GM06990 (cell line): ENCODE measurements around the gene ABHD14A.

Source experiments
- DNase-seq: peaks from one replicate; pipeline ENCODE4 v3.0.0-alpha.2; 2011; ENCODE audit not compliant: insufficient read length; ENCODE audit errors: extremely low read depth
- H3K27me3 ChIP-seq: replicated peaks from 2 replicates; pipeline ENCODE4 v1.6.0; 2011; ENCODE audit warnings: low read length; ENCODE audit not compliant: control insufficient read depth, insufficient read depth
- H3K36me3 ChIP-seq: 2 replicates; pipeline ENCODE4 v1.5.1; 2011; ENCODE audit warnings: low read length; ENCODE audit not compliant: control insufficient read depth, insufficient read depth
- H3K4me3 ChIP-seq: replicated peaks from 2 replicates; pipeline ENCODE4 v1.5.1; 2011; ENCODE audit warnings: low read depth, mild to moderate bottlenecking, control low read depth, low read length
- TF ChIP-seq, protein P1 (sequence below): IDR thresholded peaks from 2 replicates; pipeline ENCODE4 v1.5.1; 2011; ENCODE audit warnings: low read length, control low read depth, mild to moderate bottlenecking, inconsistent platforms; ENCODE audit not compliant: insufficient read depth, poor library complexity, severe bottlenecking

Gene ABHD14A

DNA sequence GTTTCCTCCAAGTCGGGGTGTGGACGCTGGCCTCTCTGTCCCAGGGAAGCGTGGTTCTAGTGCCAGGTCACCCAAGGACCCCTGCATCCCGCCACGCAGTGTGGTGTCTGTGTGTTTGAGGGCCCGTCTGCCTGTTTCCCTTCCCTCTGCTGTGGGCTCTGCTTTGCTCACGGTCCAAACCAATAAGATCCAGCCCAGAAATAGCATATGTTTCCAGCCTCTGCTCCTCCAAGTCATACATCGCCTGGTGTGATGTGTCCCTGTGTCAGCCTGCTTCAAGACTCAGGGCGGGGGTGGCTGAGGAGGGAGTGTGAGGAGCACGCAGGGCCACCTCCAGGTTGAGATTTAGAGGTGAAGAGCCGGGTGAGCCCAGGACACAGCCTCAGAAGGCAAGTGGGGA is 42.7 kb downstream of the ABHD14A start:
- H3K4me3 ChIP-seq, result no peak overlapping the region
- TF ChIP-seq, protein P1, sequence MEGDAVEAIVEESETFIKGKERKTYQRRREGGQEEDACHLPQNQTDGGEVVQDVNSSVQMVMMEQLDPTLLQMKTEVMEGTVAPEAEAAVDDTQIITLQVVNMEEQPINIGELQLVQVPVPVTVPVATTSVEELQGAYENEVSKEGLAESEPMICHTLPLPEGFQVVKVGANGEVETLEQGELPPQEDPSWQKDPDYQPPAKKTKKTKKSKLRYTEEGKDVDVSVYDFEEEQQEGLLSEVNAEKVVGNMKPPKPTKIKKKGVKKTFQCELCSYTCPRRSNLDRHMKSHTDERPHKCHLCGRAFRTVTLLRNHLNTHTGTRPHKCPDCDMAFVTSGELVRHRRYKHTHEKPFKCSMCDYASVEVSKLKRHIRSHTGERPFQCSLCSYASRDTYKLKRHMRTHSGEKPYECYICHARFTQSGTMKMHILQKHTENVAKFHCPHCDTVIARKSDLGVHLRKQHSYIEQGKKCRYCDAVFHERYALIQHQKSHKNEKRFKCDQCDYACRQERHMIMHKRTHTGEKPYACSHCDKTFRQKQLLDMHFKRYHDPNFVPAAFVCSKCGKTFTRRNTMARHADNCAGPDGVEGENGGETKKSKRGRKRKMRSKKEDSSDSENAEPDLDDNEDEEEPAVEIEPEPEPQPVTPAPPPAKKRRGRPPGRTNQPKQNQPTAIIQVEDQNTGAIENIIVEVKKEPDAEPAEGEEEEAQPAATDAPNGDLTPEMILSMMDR, result no peak
- no peaks in the 10 kb centered on the region for H3K36me3 ChIP-seq
- no peaks in the 10 kb centered on the region for H3K27me3 ChIP-seq
- no peak for DNase-seq

DNA sequence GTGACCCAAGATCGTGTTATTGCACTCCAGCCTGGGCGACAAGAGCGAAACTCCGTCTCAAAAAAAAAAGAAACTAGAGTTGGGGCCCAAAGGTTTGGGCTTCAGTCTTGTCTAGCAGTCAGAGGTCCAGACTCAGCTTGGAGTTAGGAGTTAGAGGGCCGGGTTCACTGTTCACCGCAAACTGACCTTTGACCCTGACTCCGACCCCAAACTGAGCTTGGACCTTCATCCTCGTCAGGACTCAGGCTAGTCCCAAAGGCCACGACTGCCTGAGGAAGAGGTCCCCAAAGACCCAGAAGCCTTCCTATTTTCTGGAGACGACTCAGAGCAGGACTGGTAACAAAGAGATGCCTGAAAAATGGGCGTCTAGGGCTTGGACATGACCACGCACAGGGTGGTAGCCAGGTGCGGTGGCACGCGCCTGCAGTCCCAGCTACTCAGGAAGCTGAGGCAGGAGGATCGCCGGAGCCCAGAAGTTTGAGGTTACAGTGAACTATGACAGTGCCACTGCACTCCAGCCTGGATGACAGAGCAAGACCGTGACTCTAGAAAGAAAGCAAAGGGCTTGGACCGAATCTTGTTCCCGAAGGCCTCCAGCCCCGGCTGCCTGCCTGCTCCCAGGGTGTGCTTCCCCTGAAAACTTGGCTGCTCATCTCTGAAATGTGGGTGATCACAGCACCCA is 43.6 kb downstream of the ABHD14A start:
- Histone ChIP-seq H3K4me3 (no peak overlapping the region), H3K36me3 (no peaks in the 10 kb centered on the region), H3K27me3 (no peaks in the 10 kb centered on the region)
- DNase-seq, result no peak
- TF ChIP-seq, protein P1, result no peak

DNA sequence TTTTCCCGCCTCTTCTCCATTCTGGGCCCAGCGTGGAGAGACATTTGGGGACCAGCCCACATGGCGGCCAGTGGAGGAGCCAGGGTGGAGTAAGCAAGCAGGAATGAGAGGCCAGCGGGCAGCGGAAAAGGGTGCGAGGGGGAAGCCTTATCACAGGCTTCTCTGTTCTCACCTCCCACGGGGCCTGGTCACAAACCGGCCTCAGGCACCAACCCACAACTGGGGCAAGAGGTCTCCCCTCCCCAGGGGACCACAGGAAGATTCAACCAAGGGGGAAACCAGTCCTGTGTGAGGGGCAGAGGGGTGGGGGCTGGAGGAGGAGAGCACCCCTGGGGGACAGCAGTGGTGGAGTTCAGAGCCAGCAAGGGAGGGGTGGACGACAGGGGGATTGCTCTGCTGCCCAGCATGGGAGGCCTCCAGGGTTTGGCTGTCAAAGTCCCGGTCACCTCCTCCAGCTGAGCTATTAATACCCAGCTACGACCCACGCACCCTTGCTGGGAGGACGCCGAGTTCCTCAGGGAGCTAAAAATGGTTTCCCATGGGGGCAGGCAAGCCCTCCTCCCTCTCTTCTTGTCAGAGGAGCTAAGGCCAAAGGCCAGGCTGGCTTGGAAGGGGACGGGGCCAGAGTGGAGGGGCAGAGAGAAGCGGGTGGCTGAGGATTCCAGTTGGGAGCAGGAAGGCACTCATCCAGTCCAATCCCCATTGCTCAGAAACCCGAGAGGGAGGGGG is 44.7 kb downstream of the ABHD14A start:
- H3K4me3 ChIP-seq, result no peak overlapping the region
- H3K27me3 ChIP-seq, result no peaks in the 10 kb centered on the region
- TF ChIP-seq, protein P1, result no peak

DNA sequence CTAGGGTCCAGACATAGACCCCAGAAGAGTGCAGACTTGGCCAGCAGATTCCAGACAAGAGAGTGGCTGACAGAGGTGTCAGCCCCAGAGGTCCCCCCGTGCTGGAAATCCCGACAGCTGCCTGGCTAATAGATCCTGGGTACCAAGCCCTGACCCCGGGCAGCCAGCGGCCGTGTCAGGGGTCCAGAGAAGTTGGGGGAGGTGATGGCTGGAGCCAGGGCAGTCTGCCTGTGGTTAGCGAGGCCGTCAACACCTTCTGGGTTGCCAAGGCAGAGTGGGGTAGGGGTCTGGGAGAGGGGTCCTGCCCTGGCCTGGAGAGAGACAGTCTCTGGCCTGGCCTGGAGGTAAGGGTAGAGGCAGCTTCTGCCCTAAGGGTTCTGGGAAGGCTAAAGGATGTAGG is 45.9 kb downstream of the ABHD14A start:
- no peak overlapping the region for H3K4me3 ChIP-seq
- no peaks in the 10 kb centered on the region for H3K27me3 ChIP-seq
- no peak for DNase-seq
- no peaks in the 10 kb centered on the region for H3K36me3 ChIP-seq
- TF ChIP-seq, protein P1, result no peak

More for the DNA sequence above, 44.7 kb downstream of the ABHD14A start:
- no peaks in the 10 kb centered on the region for H3K36me3 ChIP-seq
- no peak for DNase-seq

DNA sequence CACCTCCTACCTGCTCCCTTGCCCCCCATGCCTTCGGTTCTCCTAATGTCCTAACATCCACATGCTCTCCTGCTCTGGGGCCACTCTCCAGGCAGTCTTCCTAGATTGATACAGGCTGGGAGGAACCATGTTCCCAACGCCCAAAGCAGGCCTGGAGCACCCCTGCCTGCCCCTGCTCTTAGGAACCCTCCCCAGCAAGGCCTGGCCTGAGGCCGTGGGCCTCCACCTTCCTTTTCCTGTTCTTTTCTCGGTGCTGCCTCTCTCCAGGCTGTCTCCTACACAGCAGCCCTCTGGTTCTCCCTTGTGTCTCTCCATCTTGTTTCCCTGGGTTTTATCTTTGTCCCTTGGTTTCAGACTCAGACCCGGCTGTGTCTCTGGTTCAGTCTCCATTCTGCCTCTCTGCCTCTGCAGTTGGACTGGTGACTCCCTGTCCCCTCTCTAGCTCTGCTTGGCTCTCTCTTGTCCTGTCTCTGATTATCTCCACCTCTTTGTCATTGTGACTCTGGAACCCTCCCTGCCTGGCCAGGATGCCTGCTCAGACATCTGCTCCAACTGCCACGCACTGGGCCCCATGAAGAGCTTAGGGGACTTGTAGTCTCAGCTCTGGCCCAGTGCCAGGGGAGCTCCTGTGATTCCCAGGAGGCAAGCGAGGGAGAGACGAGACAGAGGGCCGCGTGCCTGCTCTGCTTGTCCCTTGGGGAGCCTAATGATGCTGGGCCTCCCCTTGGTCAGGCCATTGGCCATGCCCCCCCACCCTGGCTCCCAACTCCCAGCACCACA is 46.8 kb downstream of the ABHD14A start:
- H3K4me3 ChIP-seq, result no peak overlapping the region
- no peak for DNase-seq
- H3K36me3 ChIP-seq, result no peaks in the 10 kb centered on the region
- no peaks in the 10 kb centered on the region for H3K27me3 ChIP-seq
- TF ChIP-seq, protein P1, result no peak
